Liver (tissue), 3 donors: Measurements from ENCODE around the gene WBP1.

Experiments used
- CTCF ChIP-seq: fragments of 150-350 bp; IDR thresholded peaks from 2 replicates; pipeline ENCODE4 v1.5.1; 2017; ENCODE audit warnings: improper control_type of control experiment, low read depth, low read length; ENCODE audit not compliant: missing input control
- FOXA1 ChIP-seq: IDR thresholded peaks from 2 replicates; pipeline ENCODE4 v1.6.1; 2016; ENCODE audit warnings: antibody characterized with exemption
- FOXA2 ChIP-seq: IDR thresholded peaks from 2 replicates; pipeline ENCODE4 v1.6.1; 2016; ENCODE audit warnings: antibody characterized with exemption
- GABPA ChIP-seq, 2 donors: IDR thresholded peaks in 1 of 2; conservative IDR thresholded peaks in 1 of 2; 2 replicates each; pipeline ENCODE4 v1.6.1; 2016; ENCODE audit warnings: antibody characterized with exemption in 2 of 2, mild to moderate bottlenecking in 1 of 2, moderate library complexity in 1 of 2
- HNF4A ChIP-seq, 2 donors: conservative IDR thresholded peaks; 2 replicates each; pipeline ENCODE4 v1.6.1; 2016; ENCODE audit warnings: antibody characterized with exemption in 2 of 2, mild to moderate bottlenecking in 2 of 2
- HNF4G ChIP-seq: IDR thresholded peaks from 2 replicates; pipeline ENCODE4 v1.6.1; 2016; ENCODE audit warnings: antibody characterized with exemption
- JUND ChIP-seq, 2 donors: IDR thresholded peaks; 2 replicates each; pipeline ENCODE4 v1.6.1; 2016; ENCODE audit warnings: antibody characterized with exemption in 2 of 2
- MAX ChIP-seq: IDR thresholded peaks from 2 replicates; pipeline ENCODE4 v1.6.1; 2016; ENCODE audit warnings: antibody characterized with exemption
- NR2F2 ChIP-seq: IDR thresholded peaks from 2 replicates; pipeline ENCODE4 v1.6.1; 2016; ENCODE audit warnings: antibody characterized with exemption
- RAD21 ChIP-seq, 2 donors: IDR thresholded peaks; 2 replicates each; pipeline ENCODE4 v1.6.1; 2016; ENCODE audit warnings: antibody characterized with exemption in 2 of 2, mild to moderate bottlenecking in 2 of 2
- REST ChIP-seq: IDR thresholded peaks from 2 replicates; pipeline ENCODE4 v1.6.1; 2016; ENCODE audit warnings: antibody characterized with exemption, mild to moderate bottlenecking
- RXRA ChIP-seq, 2 donors: IDR thresholded peaks; 2 replicates each; pipeline ENCODE4 v1.6.1; 2017 to 2018; ENCODE audit warnings: antibody characterized with exemption in 2 of 2, mild to moderate bottlenecking in 1 of 2
- TAF1 ChIP-seq: conservative IDR thresholded peaks from 2 replicates; pipeline ENCODE4 v1.6.1; 2016; ENCODE audit warnings: antibody characterized with exemption, mild to moderate bottlenecking
- YY1 ChIP-seq: IDR thresholded peaks from 2 replicates; pipeline ENCODE4 v1.6.1; 2016; ENCODE audit warnings: antibody characterized with exemption, mild to moderate bottlenecking
- donor health status: healthy.
- donor health status: healthy.

- no peak for TF ChIP-seq YY1
- TF ChIP-seq CTCF: no peak
- TF ChIP-seq HNF4G: no peak
- TF ChIP-seq HNF4A (conservative IDR thresholded peaks at IDR 0.05): no peak
- no peak for TF ChIP-seq RAD21 (IDR thresholded peaks at IDR 0.05)
- TF ChIP-seq MAX: no peak
- no peak for TF ChIP-seq GABPA (IDR thresholded peaks at IDR 0.05 in 1 of 2, conservative IDR thresholded peaks at IDR 0.05 in 1 of 2)
- no peak for TF ChIP-seq REST
- no peak for TF ChIP-seq TAF1
- no peak for TF ChIP-seq RXRA (IDR thresholded peaks at IDR 0.05)
- TF ChIP-seq JUND (IDR thresholded peaks at IDR 0.05): no peak
- no peak for TF ChIP-seq NR2F2
- TF ChIP-seq FOXA2: no peak
- no peak for TF ChIP-seq FOXA1
These were observed 33.2 kb upstream of the WBP1 start for GRCh38 chr2:74424995-74425406.
